IMR-90 (cell line): ENCODE results near the gene F12. TPM values are rescaled to one million over a fixed set of nuclear protein-coding genes. Genes with fewer than 3 reads are reported as not detected.

Source experiments
- ATAC-seq: fragments of 200-7000 bp; cut with Tn5 transposase; 2 replicates; pipeline ENCODE4 v1.9.1; 2020; ENCODE audit warnings: low read depth, mild to moderate bottlenecking, moderate library complexity
- BruUV-seq: library from RNA; stranded (reverse); fragments of 400-500 nt; replicated peaks from 2 replicates; lab custom pipeline; 2021; lab: Mats Ljungman, UMichigan
- CTCF ChIA-PET: fragments of 300-600 bp; formaldehyde crosslinking; extraction: SDS; loops from one replicate; lab custom pipeline; 2021; ENCODE audit warnings: antibody characterized with exemption; lab: Yijun Ruan, JAX
- POLR2A ChIA-PET: fragments of 300-600 bp; sonication (Branson Sonifier 250); formaldehyde crosslinking; loops from one replicate; lab custom pipeline; 2022; ENCODE audit warnings: antibody characterized with exemption; ENCODE audit not compliant: unreplicated experiment; lab: Charles Lee
- DNase-seq: peaks from one replicate; pipeline ENCODE4 v3.0.0; 2013
- H2AFZ ChIP-seq: replicated peaks from 2 replicates; pipeline ENCODE3; 2013; ENCODE audit warnings: low read length, mild to moderate bottlenecking; ENCODE audit not compliant: poor library complexity
- H2AK5ac ChIP-seq: 2 replicates; pipeline ENCODE4 v1.6.1; 2013; ENCODE audit warnings: low read depth, low read length, inconsistent platforms
- H2AK9ac ChIP-seq: replicated peaks from 2 replicates; pipeline ENCODE3; 2013; ENCODE audit warnings: mild to moderate bottlenecking, low read depth, low read length, moderate library complexity; ENCODE audit not compliant: poor library complexity
- H2BK120ac ChIP-seq: 2 replicates; pipeline ENCODE4 v1.6.1; 2013; ENCODE audit warnings: low read depth, low read length, inconsistent platforms
- H2BK15ac ChIP-seq: 3 replicates; pipeline ENCODE4 v1.6.1; 2013; ENCODE audit warnings: low read depth, low read length, inconsistent platforms
- H2BK20ac ChIP-seq: 2 replicates; pipeline ENCODE4 v1.6.1; 2013; ENCODE audit warnings: low read depth, mild to moderate bottlenecking, inconsistent platforms, low read length, moderate library complexity
- H2BK5ac ChIP-seq: 2 replicates; pipeline ENCODE4 v1.6.1; 2013; ENCODE audit warnings: mild to moderate bottlenecking, low read depth, low read length, inconsistent platforms; ENCODE audit not compliant: poor library complexity, severe bottlenecking
- H3K14ac ChIP-seq: replicated peaks from 2 replicates; pipeline ENCODE4 v1.6.1; 2013; ENCODE audit warnings: low read depth, low read length, inconsistent platforms
- H3K18ac ChIP-seq: 2 replicates; pipeline ENCODE4 v1.6.1; 2013; ENCODE audit warnings: low read depth, low read length, control low read depth
- H3K23ac ChIP-seq: 2 replicates; pipeline ENCODE4 v1.6.1; 2013; ENCODE audit warnings: low read depth, low read length, inconsistent platforms
- H3K27ac ChIP-seq: 2 replicates; pipeline ENCODE4 v1.5.1; 2013; ENCODE audit warnings: mild to moderate bottlenecking, control low read depth, low read length; ENCODE audit not compliant: insufficient read depth
- H3K27me3 ChIP-seq: 2 replicates; pipeline ENCODE4 v1.6.1; 2013; ENCODE audit warnings: low read length; ENCODE audit not compliant: control insufficient read depth, insufficient read depth
- H3K36me3 ChIP-seq: 2 replicates; pipeline ENCODE4 v1.6.1; 2013; ENCODE audit warnings: low read length, mixed read lengths; ENCODE audit not compliant: control insufficient read depth, insufficient read depth
- H3K4ac ChIP-seq: 2 replicates; pipeline ENCODE4 v1.6.1; 2013; ENCODE audit warnings: low read depth, low read length, inconsistent platforms
- H3K4me1 ChIP-seq: 2 replicates; pipeline ENCODE4 v1.6.1; 2013; ENCODE audit warnings: low read length, mixed read lengths; ENCODE audit not compliant: control insufficient read depth, insufficient read depth
- H3K4me2 ChIP-seq: 2 replicates; pipeline ENCODE4 v1.6.1; 2013; ENCODE audit warnings: low read depth, mild to moderate bottlenecking, control low read depth, low read length, moderate library complexity
- H3K4me3 ChIP-seq: 2 replicates; pipeline ENCODE4 v1.5.1; 2013; ENCODE audit warnings: low read depth, mild to moderate bottlenecking, control low read depth, low read length, moderate library complexity; ENCODE audit not compliant: insufficient read depth
- H3K56ac ChIP-seq: 2 replicates; pipeline ENCODE4 v1.6.1; 2013; ENCODE audit warnings: low read length, inconsistent platforms; ENCODE audit not compliant: insufficient read depth; ENCODE audit errors: extremely low read depth
- H3K79me1 ChIP-seq, 2 experiments: 2 replicates each; pipeline ENCODE4 v1.6.1; 2013; ENCODE audit warnings: low read length in 2 of 2, inconsistent platforms in 1 of 2, low read depth in 1 of 2
- H3K9ac ChIP-seq: 2 replicates; pipeline ENCODE4 v1.6.1; 2013; ENCODE audit warnings: low read depth, low read length, control low read depth
- H3K9me1 ChIP-seq: 2 replicates; pipeline ENCODE4 v1.6.1; 2013; ENCODE audit warnings: low read length, inconsistent platforms; ENCODE audit not compliant: insufficient read depth
- H3K9me3 ChIP-seq: 2 replicates; pipeline ENCODE4 v1.6.1; 2013; ENCODE audit warnings: low read length; ENCODE audit not compliant: control insufficient read depth, insufficient read depth
- H4K20me1 ChIP-seq: 2 replicates; pipeline ENCODE4 v1.6.1; 2013; ENCODE audit warnings: low read length, inconsistent platforms; ENCODE audit not compliant: insufficient read depth
- H4K5ac ChIP-seq: 2 replicates; pipeline ENCODE4 v1.6.1; 2013; ENCODE audit warnings: mild to moderate bottlenecking, low read depth, low read length, control low read depth
- H4K8ac ChIP-seq, 2 experiments: 2 replicates each; pipeline ENCODE4 v1.6.1; 2013; ENCODE audit warnings: low read depth in 2 of 2, low read length in 2 of 2, control low read depth in 1 of 2, inconsistent platforms in 1 of 2
- H4K91ac ChIP-seq: 2 replicates; pipeline ENCODE4 v1.6.1; 2013; ENCODE audit warnings: low read depth, low read length, inconsistent platforms; ENCODE audit not compliant: insufficient read depth
- BHLHE40 ChIP-seq: fragments of 150-350 bp; IDR thresholded peaks from 2 replicates; pipeline ENCODE4 v1.6.1; 2016; ENCODE audit warnings: mild to moderate bottlenecking, low read depth, low read length
- ELK1 ChIP-seq: fragments of 150-350 bp; IDR thresholded peaks from 2 replicates; pipeline ENCODE4 v1.6.1; 2016; ENCODE audit warnings: low read depth, mild to moderate bottlenecking, low read length, moderate library complexity, borderline replicate concordance
- MAFK ChIP-seq: IDR thresholded peaks from 2 replicates; pipeline ENCODE4 v1.6.1; 2012; ENCODE audit warnings: low read depth, low read length, improper control_type of control experiment
- POLR2A ChIP-seq: IDR thresholded peaks from 2 replicates; pipeline ENCODE4 v1.6.1; 2012; ENCODE audit warnings: mild to moderate bottlenecking, low read depth, low read length
- RAD21 ChIP-seq: IDR thresholded peaks from 2 replicates; pipeline ENCODE4 v1.6.1; 2012; ENCODE audit warnings: low read length, improper control_type of control experiment
- RFX5 ChIP-seq: IDR thresholded peaks from 2 replicates; pipeline ENCODE4 v1.8.0; 2012; ENCODE audit warnings: low read depth, mild to moderate bottlenecking, low read length, moderate library complexity
- USF2 ChIP-seq: fragments of 150-350 bp; IDR thresholded peaks from 2 replicates; pipeline ENCODE4 v1.6.1; 2017; ENCODE audit warnings: mild to moderate bottlenecking, antibody characterized with exemption, low read length, low read depth
- WGBS, 2 experiments: methylation state at CpG; one replicate each; pipeline versions ENCODE4 v1.1.5 to v1.1.7; 2013; ENCODE audit warnings: missing lambda C conversion rate in 2 of 2; ENCODE audit not compliant: insufficient read length in 1 of 2; ENCODE audit errors: extremely low coverage in 2 of 2; 5-methylcytosine and 5-hydroxymethylcytosine counted together
- dilution Hi-C: fragments of 300-500 bp; cut with HindIII; formaldehyde crosslinking; loops from one replicate; pipeline ENCODE4 v1.14.3; 2018; ENCODE audit warnings: low sequenced_read_pairs; ENCODE audit not compliant: unreplicated experiment
- in situ Hi-C: fragments of 300-500 bp; cut with MboI; formaldehyde crosslinking; loops from 3 replicates; pipeline ENCODE4 v1.14.3; 2019; ENCODE audit warnings: low sequenced_read_pairs, inconsistent platforms, mixed read lengths
- intact Hi-C: fragments of 100-400 bp; cut with micrococcal nuclease; formaldehyde crosslinking; loops from 2 replicates; pipeline ENCODE4 v1.10.0; 2022
- polyA plus RNA-seq, 3 experiments: library from polyadenylated mRNA; depleted of rRNA; stranded (reverse); fragments of >200 nt; gene quantifications; 2 replicates each; pipeline ENCODE4 v1.2.3, GENCODE V29; 2012; ENCODE audit warnings: low replicate concordance in 1 of 3
- total RNA-seq: library from RNA; depleted of rRNA; stranded (reverse); fragments of >200 nt; gene quantifications from 2 replicates; pipeline ENCODE4 v1.2.3, GENCODE V29; 2012

F12 gene
- total and polyA plus RNA-seq, 2 of the 4 experiments (the other 2 are of a cell fraction): 0.36 to 1.2 TPM

GRCh38 chr5:177433658-177434217, 24.4 kb upstream of the F12 start:
- Histone ChIP-seq H3K79me1 (peaks cover 5 to 24% of the 10 kb centered on the region in 2 experiments; a peak in 3 of 4 replicates), H4K91ac (no peak overlapping the region), H3K36me3 (peaks cover 53% of the 10 kb centered on the region), H3K27ac (no peak overlapping the region), H2BK15ac (no peak overlapping the region), H3K4me2 (no peak overlapping the region), H3K18ac (no peak overlapping the region), H4K20me1 (peaks cover 22% of the 10 kb centered on the region; the same call in 1 of the 2 replicates), H2AK9ac (no peak overlapping the region), H4K8ac (no peak overlapping the region), H3K23ac (no peak overlapping the region), H3K9ac (no peak overlapping the region), H3K4ac (no peak overlapping the region), H3K9me1 (peaks cover 6% of the 10 kb centered on the region; the same call in 1 of the 2 replicates), H2AK5ac (no peak overlapping the region), H3K56ac (no peak overlapping the region), H3K4me3 (no peak overlapping the region), H2AFZ (no peak overlapping the region), H2BK120ac (no peak overlapping the region), H2BK5ac (no peak overlapping the region), H3K14ac (no peak overlapping the region), H3K9me3 (no peaks in the 10 kb centered on the region), H2BK20ac (no peak overlapping the region), H3K27me3 (no peaks in the 10 kb centered on the region), H4K5ac (no peak overlapping the region), H3K4me1 (no peaks in the 10 kb centered on the region)
- intact Hi-C loops (no loop called here), in situ Hi-C loops (no loop called here), dilution Hi-C loops (no loop called here)
- TF ChIP-seq MAFK (no peak), RAD21 (no peak), POLR2A (no peak), ELK1 (no peak), BHLHE40 (no peak), RFX5 (no peak), USF2 (no peak)
- POLR2A ChIA-PET: no interaction called here
- BruUV-seq: no TSS peak
- WGBS, 2 experiments: 100% methylated on average over 19 of the region's 29 CpGs; no CpG with 5 or more reads in 1 of the 2 experiments
- ATAC-seq (no peak), DNase-seq (no peak)
- CTCF ChIA-PET: no interaction called here
